Raji (cell line): Measurements from ENCODE around the gene PIP4K2A.

Experiments used
- POLR2A ChIP-seq: IDR thresholded peaks from 2 replicates; pipeline ENCODE4 v1.6.1; 2011; ENCODE audit warnings: low read depth, low read length, control low read depth; ENCODE audit not compliant: insufficient read depth

PIP4K2A gene

GRCh38 chr10:22644222-22644621 is 70.2 kb downstream of the PIP4K2A start:
- no peak for TF ChIP-seq POLR2A

- TF ChIP-seq POLR2A = no peak
Measured at GRCh38 chr10:22643775-22644174, 70.6 kb downstream of the PIP4K2A start.

GRCh38 chr10:22643116-22643515 is 71.3 kb downstream of the PIP4K2A start:
- TF ChIP-seq POLR2A = no peak

- no peak for TF ChIP-seq POLR2A
Measured at GRCh38 chr10:22641743-22642142, 72.6 kb downstream of the PIP4K2A start.

- no peak for TF ChIP-seq POLR2A
Measured at GRCh38 chr10:22640359-22640758, 74.0 kb downstream of the PIP4K2A start.

GRCh38 chr10:22638863-22639262 is 75.5 kb downstream of the PIP4K2A start:
- no peak for TF ChIP-seq POLR2A

GRCh38 chr10:22637491-22637890 is 76.9 kb downstream of the PIP4K2A start:
- no peak for TF ChIP-seq POLR2A

- TF ChIP-seq POLR2A = no peak
Measured at GRCh38 chr10:22635650-22636049, 78.7 kb downstream of the PIP4K2A start.

GRCh38 chr10:22634606-22635459 is 79.5 kb downstream of the PIP4K2A start:
- TF ChIP-seq POLR2A = no peak

GRCh38 chr10:22634093-22634492 is 80.3 kb downstream of the PIP4K2A start:
- no peak for TF ChIP-seq POLR2A

GRCh38 chr10:22633528-22633927 is 80.8 kb downstream of the PIP4K2A start:
- TF ChIP-seq POLR2A = no peak

- no peak for TF ChIP-seq POLR2A
Measured at GRCh38 chr10:22633106-22633505, 81.3 kb downstream of the PIP4K2A start.

GRCh38 chr10:22631646-22632278 is 82.6 kb downstream of the PIP4K2A start:
- TF ChIP-seq POLR2A = no peak

- TF ChIP-seq POLR2A = no peak
Measured at GRCh38 chr10:22631185-22631584, 83.2 kb downstream of the PIP4K2A start.

GRCh38 chr10:22630234-22631174 is 83.9 kb downstream of the PIP4K2A start:
- TF ChIP-seq POLR2A = no peak

- TF ChIP-seq POLR2A = no peak
Measured at GRCh38 chr10:22629852-22630233, 84.5 kb downstream of the PIP4K2A start.

GRCh38 chr10:22629126-22629525 is 85.3 kb downstream of the PIP4K2A start:
- no peak for TF ChIP-seq POLR2A
